SK-N-SH (cell line): ENCODE data around the gene BRINP1. TPM values are rescaled to one million over a fixed set of nuclear protein-coding genes. Genes with fewer than 3 reads are reported as not detected.

ENCODE experiments used
- CTCF ChIA-PET: fragments of 300-600, 350-600 bp; formaldehyde crosslinking; extraction: SDS; loops from one replicate; lab custom pipeline; 2021; lab: Yijun Ruan, JAX
- POLR2A ChIA-PET: fragments of 350-600 bp; sonication (Branson Sonifier 250); formaldehyde crosslinking; extraction: SDS; loops from one replicate; lab custom pipeline; 2020; ENCODE audit warnings: antibody characterized with exemption, inconsistent platforms; lab: Yijun Ruan, JAX
- DNase-seq: peaks from one replicate; pipeline ENCODE4 v3.0.0; 2012
- H2AFZ ChIP-seq: fragments of 200-600 bp; sonication (generic); 2 replicates; pipeline ENCODE4 v1.8.1; 2016; ENCODE audit warnings: antibody characterized with exemption, mild to moderate bottlenecking, low read depth
- H3F3A ChIP-seq: fragments of 200-600 bp; sonication (generic); replicated peaks from 2 replicates; pipeline ENCODE3; 2016; ENCODE audit warnings: antibody characterized with exemption, mild to moderate bottlenecking; ENCODE audit not compliant: insufficient read depth
- H3K27ac ChIP-seq, 2 experiments: fragments of 200-500 bp in 1 of 2; fragments of 200-600 bp in 1 of 2; sonication (Bioruptor generic) in 1 of 2; sonication (generic), shearing (Covaris generic) in 1 of 2; 2 replicates each; pipeline versions ENCODE4 v1.5.1 to v1.6.1; 2014 to 2016; ENCODE audit warnings: low read depth in 2 of 2, inconsistent platforms in 1 of 2, low read length in 1 of 2, mild to moderate bottlenecking in 1 of 2, mixed read lengths in 1 of 2
- H3K27me3 ChIP-seq: fragments of 200-600 bp; sonication (generic), shearing (Covaris generic); 2 replicates; pipeline ENCODE4 v1.6.1; 2016; ENCODE audit warnings: mixed run types; ENCODE audit not compliant: insufficient read depth
- H3K36me3 ChIP-seq, 2 experiments: fragments of 200-500 bp in 1 of 2; fragments of 200-600 bp in 1 of 2; sonication (Bioruptor generic) in 1 of 2; sonication (generic) in 1 of 2; replicated peaks in 1 of 2; 2 replicates each; pipeline versions ENCODE3 to v1.5.1; 2014 to 2016; ENCODE audit warnings: low read length in 1 of 2, mild to moderate bottlenecking in 1 of 2; ENCODE audit not compliant: insufficient read depth in 2 of 2, control insufficient read depth in 1 of 2
- H3K4me1 ChIP-seq, 2 experiments: fragments of 200-500 bp in 1 of 2; fragments of 200-600 bp in 1 of 2; sonication (Bioruptor generic) in 1 of 2; sonication (generic), shearing (Covaris generic) in 1 of 2; 2 replicates each; pipeline versions ENCODE4 v1.5.1 to v1.6.1; 2014 to 2016; ENCODE audit warnings: low read depth in 1 of 2, low read length in 1 of 2, mixed run types in 1 of 2; ENCODE audit not compliant: insufficient read depth in 2 of 2, control insufficient read depth in 1 of 2
- H3K4me2 ChIP-seq: fragments of 200-600 bp; sonication (generic), shearing (Covaris generic); 2 replicates; pipeline ENCODE4 v1.6.1; 2017; ENCODE audit warnings: mixed run types
- H3K4me3 ChIP-seq, 2 experiments: fragments of 200-500 bp in 1 of 2; fragments of 200-600 bp in 1 of 2; sonication (Bioruptor generic) in 1 of 2; sonication (generic), shearing (Covaris generic) in 1 of 2; 2 replicates each; pipeline versions ENCODE4 v1.5.1 to v1.8.1; 2014 to 2016; ENCODE audit warnings: low read depth in 2 of 2, inconsistent platforms in 1 of 2, low read length in 1 of 2, mild to moderate bottlenecking in 1 of 2, mixed read lengths in 1 of 2, moderate library complexity in 1 of 2
- H3K79me2 ChIP-seq: fragments of 200-600 bp; sonication (generic); 2 replicates; pipeline ENCODE4 v1.8.1; 2017; ENCODE audit warnings: mild to moderate bottlenecking; ENCODE audit not compliant: insufficient read depth
- H3K9ac ChIP-seq: fragments of 200-600 bp; sonication (generic); 2 replicates; pipeline ENCODE4 v1.6.1; 2017; ENCODE audit warnings: mixed run types
- H3K9me2 ChIP-seq: fragments of 200-600 bp; sonication (generic); 2 replicates; pipeline ENCODE4 v1.6.1; 2017; ENCODE audit warnings: mixed run types
- H3K9me3 ChIP-seq: fragments of 200-600 bp; sonication (generic); 2 replicates; pipeline ENCODE4 v1.6.1; 2017; ENCODE audit warnings: mixed run types, mild to moderate bottlenecking, moderate library complexity
- H4K20me1 ChIP-seq: fragments of 200-600 bp; sonication (generic); 2 replicates; pipeline ENCODE4 v1.6.1; 2017; ENCODE audit warnings: mild to moderate bottlenecking, mixed run types; ENCODE audit not compliant: insufficient read depth
- CHD2 ChIP-seq: fragments of 150-350 bp; IDR thresholded peaks from 2 replicates; pipeline ENCODE4 v1.6.1; 2018; ENCODE audit warnings: low read length; ENCODE audit not compliant: partially characterized antibody
- CTCF ChIP-seq: fragments of 200-600 bp; sonication (generic); IDR thresholded peaks from 2 replicates; pipeline ENCODE4 v1.6.1; 2017; ENCODE audit warnings: antibody characterized with exemption, mild to moderate bottlenecking, moderate library complexity
- ELF1 ChIP-seq: IDR thresholded peaks from 2 replicates; pipeline ENCODE4 v1.4.0; 2012
- FOSL2 ChIP-seq: IDR thresholded peaks from 2 replicates; pipeline ENCODE4 v1.4.0; 2012; ENCODE audit warnings: low read depth, mild to moderate bottlenecking, moderate library complexity, borderline replicate concordance
- FOXJ3 ChIP-seq: sonication (generic); formaldehyde crosslinking; IDR thresholded peaks from 2 replicates; pipeline ENCODE4 v1.5.1; 2020; ENCODE audit warnings: mild to moderate bottlenecking, missing genetic modification reagents
- GABPA ChIP-seq: IDR thresholded peaks from 2 replicates; pipeline ENCODE4 v1.4.0; 2012; ENCODE audit warnings: low read depth, mild to moderate bottlenecking
- GATA2 ChIP-seq: sonication (generic); formaldehyde crosslinking; IDR thresholded peaks from 2 replicates; pipeline ENCODE4 v1.5.0; 2020; ENCODE audit warnings: mild to moderate bottlenecking, missing genetic modification reagents
- MEF2A ChIP-seq: IDR thresholded peaks from 2 replicates; pipeline ENCODE4 v1.4.0; 2012; ENCODE audit warnings: low read depth, borderline replicate concordance
- NRF1 ChIP-seq: IDR thresholded peaks from 2 replicates; pipeline ENCODE4 v1.6.1; 2012; ENCODE audit warnings: low read depth, mild to moderate bottlenecking, low read length
- POLR2AphosphoS5 ChIP-seq: IDR thresholded peaks from 2 replicates; pipeline ENCODE4 v1.6.1; 2012; ENCODE audit warnings: low read depth, low read length
- RAD21 ChIP-seq: IDR thresholded peaks from 2 replicates; pipeline ENCODE4 v1.6.1; 2012; ENCODE audit warnings: mild to moderate bottlenecking, low read length
- RXRA ChIP-seq: IDR thresholded peaks from 2 replicates; pipeline ENCODE4 v1.4.0; 2012; ENCODE audit warnings: low read depth, mild to moderate bottlenecking, borderline replicate concordance
- SIN3A ChIP-seq: IDR thresholded peaks from 2 replicates; pipeline ENCODE4 v1.6.1; 2012; ENCODE audit warnings: low read depth, mild to moderate bottlenecking, low read length, moderate library complexity, borderline replicate concordance
- SMC3 ChIP-seq: IDR thresholded peaks from 2 replicates; pipeline ENCODE4 v1.6.1; 2012; ENCODE audit warnings: low read depth, low read length, improper control_type of control experiment
- TAF1 ChIP-seq: IDR thresholded peaks from 2 replicates; pipeline ENCODE4 v1.6.1; 2012; ENCODE audit warnings: low read depth, mild to moderate bottlenecking, low read length, moderate library complexity, borderline replicate concordance
- TCF12 ChIP-seq: IDR thresholded peaks from 2 replicates; pipeline ENCODE4 v1.4.0; 2012
- TEAD4 ChIP-seq: IDR thresholded peaks from 2 replicates; pipeline ENCODE4 v1.4.0; 2012; ENCODE audit warnings: mild to moderate bottlenecking, borderline replicate concordance; ENCODE audit not compliant: insufficient read depth
- USF2 ChIP-seq: fragments of 150-350 bp; IDR thresholded peaks from 2 replicates; pipeline ENCODE4 v1.6.1; 2017; ENCODE audit warnings: antibody characterized with exemption, low read length, low read depth, borderline replicate concordance
- WGBS: methylation state at CpG from one replicate; pipeline ENCODE4 v1.1.6; 2017; ENCODE audit warnings: low lambda C conversion rate; 5-methylcytosine and 5-hydroxymethylcytosine counted together
- polyA plus RNA-seq, 3 experiments: library from polyadenylated mRNA; depleted of rRNA; stranded (reverse); fragments of >200 nt; gene quantifications; 2 replicates each; pipeline ENCODE4 v1.2.3, GENCODE V29; 2012
- TF ChIP-seq, protein P1 (sequence below): IDR thresholded peaks from 2 replicates; pipeline ENCODE4; 2012
- TF ChIP-seq, protein P2 (sequence below): IDR thresholded peaks from 2 replicates; pipeline ENCODE4 v1.4.0; 2012; ENCODE audit warnings: low read depth, borderline replicate concordance

BRINP1 gene
- polyA plus RNA-seq, 1 of the 3 experiments (the other 2 are of a cell fraction), result 0.41 TPM

- H3F3A ChIP-seq, result no peaks in the 10 kb centered on the region
- DNase-seq, result no peak
- no peaks in the 10 kb centered on the region for H3K9me3 ChIP-seq
- H3K4me3 ChIP-seq, result no peak overlapping the region
- no peaks in the 10 kb centered on the region for H3K79me2 ChIP-seq
- no peaks in the 10 kb centered on the region for H3K4me1 ChIP-seq
- WGBS, result 20% methylated on average over 4 of the region's 7 CpGs
- TF ChIP-seq POLR2AphosphoS5 (no peak), CTCF (no peak), TEAD4 (no peak), TAF1 (no peak), NRF1 (no peak), FOXJ3 (CRISPR knock-in tag) (no peak), GATA2 (no peak), ELF1 (no peak), CHD2 (no peak), USF2 (no peak), GABPA (no peak), SIN3A (no peak), RXRA (no peak), MEF2A (no peak), FOSL2 (no peak), TCF12 (no peak), SMC3 (no peak), RAD21 (no peak)
- TF ChIP-seq, protein P1, sequence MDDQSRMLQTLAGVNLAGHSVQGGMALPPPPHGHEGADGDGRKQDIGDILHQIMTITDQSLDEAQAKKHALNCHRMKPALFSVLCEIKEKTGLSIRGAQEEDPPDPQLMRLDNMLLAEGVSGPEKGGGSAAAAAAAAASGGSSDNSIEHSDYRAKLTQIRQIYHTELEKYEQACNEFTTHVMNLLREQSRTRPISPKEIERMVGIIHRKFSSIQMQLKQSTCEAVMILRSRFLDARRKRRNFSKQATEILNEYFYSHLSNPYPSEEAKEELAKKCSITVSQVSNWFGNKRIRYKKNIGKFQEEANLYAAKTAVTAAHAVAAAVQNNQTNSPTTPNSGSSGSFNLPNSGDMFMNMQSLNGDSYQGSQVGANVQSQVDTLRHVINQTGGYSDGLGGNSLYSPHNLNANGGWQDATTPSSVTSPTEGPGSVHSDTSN, result no peak
- TF ChIP-seq, protein P2, sequence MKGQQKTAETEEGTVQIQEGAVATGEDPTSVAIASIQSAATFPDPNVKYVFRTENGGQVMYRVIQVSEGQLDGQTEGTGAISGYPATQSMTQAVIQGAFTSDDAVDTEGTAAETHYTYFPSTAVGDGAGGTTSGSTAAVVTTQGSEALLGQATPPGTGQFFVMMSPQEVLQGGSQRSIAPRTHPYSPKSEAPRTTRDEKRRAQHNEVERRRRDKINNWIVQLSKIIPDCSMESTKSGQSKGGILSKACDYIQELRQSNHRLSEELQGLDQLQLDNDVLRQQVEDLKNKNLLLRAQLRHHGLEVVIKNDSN, result no peak
- no peaks in the 10 kb centered on the region for H3K27me3 ChIP-seq
- no peak overlapping the region for H3K9ac ChIP-seq
- no peak overlapping the region for H2AFZ ChIP-seq
- no peaks in the 10 kb centered on the region for H3K36me3 ChIP-seq
- H3K4me2 ChIP-seq, result no peak overlapping the region
- H3K27ac ChIP-seq, result no peak overlapping the region
- CTCF ChIA-PET, result no interaction called here
- POLR2A ChIA-PET, result no interaction called here
- no peaks in the 10 kb centered on the region for H3K9me2 ChIP-seq
- no peaks in the 10 kb centered on the region for H4K20me1 ChIP-seq
Observed at GRCh38 chr9:119322184-119322583, 47.1 kb downstream of the BRINP1 start.
